ENCODE results near the gene MIA3.
"Not testable (repeated sequence)": the region's sequence is repeated elsewhere in the genome, so short reads cannot be mapped to it uniquely, and the experiment has no call there.

- not testable (repeated sequence) for TF ChIP-seq MLLT1 (IDR thresholded peaks at IDR 0.05); RBFOX2 (IDR thresholded peaks at IDR 0.05; ENCODE audit: low read depth, low read length)
Measured at GRCh38 chr1:222668184-222668583, 50.3 kb downstream of the MIA3 start.
